A673 (cell line): ENCODE results near the gene OMD.

Experiments used
- CTCF ChIP-seq: fragments of 300-800, 200-600 bp; sonication (generic); conservative IDR thresholded peaks from 2 replicates; pipeline ENCODE4 v1.5.1; 2017; ENCODE audit warnings: low read depth, mild to moderate bottlenecking, antibody characterized with exemption, low read length, moderate library complexity, mixed read lengths
- EZH2 ChIP-seq: fragments of 200-600 bp; sonication (generic); IDR thresholded peaks from 2 replicates; pipeline ENCODE4 v1.6.1; 2017; ENCODE audit warnings: borderline replicate concordance, low read depth, mild to moderate bottlenecking, mixed read lengths, antibody characterized with exemption, low read length; ENCODE audit not compliant: poor library complexity, severe bottlenecking

GRCh38 chr9:92425474-92425873 is 1.2 kb upstream of the OMD start:
- TF ChIP-seq EZH2 (no peak), CTCF (no peak)
